K562 (cell line): Measurements from ENCODE around the gene NBR1. TPM values are rescaled to one million over a fixed set of nuclear protein-coding genes. Genes with fewer than 3 reads are reported as not detected.
A peak's percentile ranks its signal among the peaks of the same experiment; 100 is the strongest.

Source experiments
- BCOR ChIP-seq: fragments of 450-650 bp; IDR thresholded peaks from 2 replicates; pipeline ENCODE4 v1.6.1; 2016
- CHCHD3 ChIP-seq: fragments of 250-450 bp; sonication (Bioruptor Pico); IDR thresholded peaks from 2 replicates; pipeline ENCODE4 v2.1.2; 2022; ENCODE audit warnings: mild to moderate bottlenecking
- DPF2 ChIP-seq: fragments of 450-650 bp; IDR thresholded peaks from 2 replicates; pipeline ENCODE4 v1.6.1; 2016
- GTF2A2 ChIP-seq: IDR thresholded peaks from 2 replicates; pipeline ENCODE4 v1.6.1; 2016; ENCODE audit warnings: mild to moderate bottlenecking, missing genetic modification characterization, missing compliant biosample characterization
- GTF2F1 ChIP-seq: IDR thresholded peaks from 2 replicates; pipeline ENCODE4 v1.6.1; 2011; ENCODE audit warnings: low read depth, low read length, improper control_type of control experiment
- HDAC3 ChIP-seq: fragments of 450-650 bp; IDR thresholded peaks from 2 replicates; pipeline ENCODE4 v1.6.1; 2018; ENCODE audit warnings: borderline replicate concordance, mild to moderate bottlenecking, moderate library complexity; ENCODE audit not compliant: partially characterized antibody
- NCOA2 ChIP-seq, 2 experiments: fragments of 450-650 bp; IDR thresholded peaks; 2 replicates each; pipeline ENCODE4 v1.6.1; 2018; ENCODE audit warnings: mild to moderate bottlenecking in 2 of 2, moderate library complexity in 1 of 2; ENCODE audit not compliant: partially characterized antibody in 2 of 2
- RHOXF2B ChIP-seq: fragments of 250-450 bp; sonication (Bioruptor Pico); conservative IDR thresholded peaks from 2 replicates; pipeline ENCODE4 v1.5.1; 2021
- ZNF140 ChIP-seq: fragments of 250-450 bp; sonication (Bioruptor Pico); IDR thresholded peaks from 2 replicates; pipeline ENCODE4 v1.8.0; 2021; ENCODE audit warnings: moderate library complexity, mild to moderate bottlenecking, inconsistent platforms
- ZNF253 ChIP-seq: fragments of 250-450 bp; sonication (Bioruptor Pico); conservative IDR thresholded peaks from 2 replicates; pipeline ENCODE4 v1.6.1; 2021; ENCODE audit warnings: mild to moderate bottlenecking
- ZNF644 ChIP-seq: fragments of 200-800 bp; sonication (Bioruptor generic); IDR thresholded peaks from 2 replicates; pipeline ENCODE4 v1.6.1; 2016; ENCODE audit warnings: low read depth, missing genetic modification characterization, missing compliant biosample characterization
- polyA plus RNA-seq, 8 experiments: library from polyadenylated mRNA; depleted of rRNA in 4 of 8; stranded (reverse) in 5 of 8; unstranded in 3 of 8; fragments of >200 nt; fragmentation: Nextera tagmentation in 2 of 8; fragmentation: Illumina TruSeq in 1 of 8; extraction: Ambion mirVana in 2 of 8; extraction: Trizol in 1 of 8; gene quantifications; 2 replicates each; pipeline versions ENCODE4 v1.2.1 to v1.2.3, GENCODE V29; 2011 to 2014; ENCODE audit warnings: inconsistent platforms in 1 of 8, missing spikeins in 1 of 8
- total RNA-seq, 7 experiments: library from RNA; depleted of rRNA in 6 of 7; stranded (reverse); fragments of >200 nt in 6 of 7; fragmentation: Illumina TruSeq in 2 of 7; extraction: Trizol in 2 of 7; gene quantifications; 2 replicates each; pipeline versions ENCODE4 v1.2.1 to v1.2.3, GENCODE V29; 2011 to 2021; ENCODE audit warnings: low replicate concordance in 1 of 7
- TF ChIP-seq, protein P1 (sequence below), 2 experiments: fragments of 450-650 bp; formaldehyde crosslinking in 1 of 2; IDR thresholded peaks; 2 replicates each; pipeline versions ENCODE4 v1.4.0 to v1.6.1; 2014 to 2020; ENCODE audit warnings: mild to moderate bottlenecking in 2 of 2, borderline replicate concordance in 1 of 2, low read depth in 1 of 2
- TF ChIP-seq, protein P2 (sequence below): fragments of 450-650 bp; IDR thresholded peaks from 2 replicates; pipeline ENCODE4 v1.6.1; 2016; ENCODE audit warnings: antibody characterized with exemption
- TF ChIP-seq, protein P3 (sequence below): fragments of 450-650 bp; IDR thresholded peaks from 2 replicates; pipeline ENCODE4 v1.6.1; 2017; ENCODE audit warnings: antibody characterized with exemption
- TF ChIP-seq, protein P4 (sequence below): fragments of 450-650 bp; IDR thresholded peaks from 2 replicates; pipeline ENCODE4 v1.6.1; 2018; ENCODE audit warnings: mild to moderate bottlenecking, low read depth; ENCODE audit not compliant: partially characterized antibody

NBR1 gene
- total and polyA plus RNA-seq, 9 of the 15 experiments (the other 6 are each of a cell fraction or from before 2014, with no cell fraction given): 4.2 to 70.1 (median 39.9) TPM

DNA sequence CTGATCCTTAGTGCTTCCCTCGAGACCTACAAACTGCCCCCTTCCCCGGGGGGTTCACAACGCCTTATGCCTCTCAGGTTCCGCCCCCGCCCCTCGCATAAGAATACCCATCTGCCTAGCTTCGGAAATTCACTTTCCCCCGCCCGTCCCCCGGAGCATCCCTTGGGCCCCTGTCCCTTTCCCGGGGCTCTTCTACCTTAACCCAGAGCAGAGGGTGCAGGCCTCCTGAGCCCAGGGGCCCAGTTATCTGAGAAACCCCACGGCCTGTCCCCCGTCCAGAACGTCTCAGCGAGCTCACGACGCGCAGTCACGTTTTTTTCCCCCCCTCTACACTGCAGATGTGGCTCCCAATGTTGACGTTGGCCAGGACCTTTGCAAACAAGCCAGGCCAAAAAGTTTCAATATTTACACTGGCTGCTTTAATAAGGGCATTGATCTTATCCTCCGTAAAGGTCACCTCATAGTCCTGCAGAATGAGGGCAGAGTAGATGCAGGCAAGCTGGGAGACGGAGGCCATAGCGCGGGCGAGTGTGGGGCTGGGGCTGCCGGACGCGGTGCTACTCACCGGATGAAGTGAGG is 1.4 kb upstream of the NBR1 start (continued):
- TF ChIP-seq, protein P1, sequence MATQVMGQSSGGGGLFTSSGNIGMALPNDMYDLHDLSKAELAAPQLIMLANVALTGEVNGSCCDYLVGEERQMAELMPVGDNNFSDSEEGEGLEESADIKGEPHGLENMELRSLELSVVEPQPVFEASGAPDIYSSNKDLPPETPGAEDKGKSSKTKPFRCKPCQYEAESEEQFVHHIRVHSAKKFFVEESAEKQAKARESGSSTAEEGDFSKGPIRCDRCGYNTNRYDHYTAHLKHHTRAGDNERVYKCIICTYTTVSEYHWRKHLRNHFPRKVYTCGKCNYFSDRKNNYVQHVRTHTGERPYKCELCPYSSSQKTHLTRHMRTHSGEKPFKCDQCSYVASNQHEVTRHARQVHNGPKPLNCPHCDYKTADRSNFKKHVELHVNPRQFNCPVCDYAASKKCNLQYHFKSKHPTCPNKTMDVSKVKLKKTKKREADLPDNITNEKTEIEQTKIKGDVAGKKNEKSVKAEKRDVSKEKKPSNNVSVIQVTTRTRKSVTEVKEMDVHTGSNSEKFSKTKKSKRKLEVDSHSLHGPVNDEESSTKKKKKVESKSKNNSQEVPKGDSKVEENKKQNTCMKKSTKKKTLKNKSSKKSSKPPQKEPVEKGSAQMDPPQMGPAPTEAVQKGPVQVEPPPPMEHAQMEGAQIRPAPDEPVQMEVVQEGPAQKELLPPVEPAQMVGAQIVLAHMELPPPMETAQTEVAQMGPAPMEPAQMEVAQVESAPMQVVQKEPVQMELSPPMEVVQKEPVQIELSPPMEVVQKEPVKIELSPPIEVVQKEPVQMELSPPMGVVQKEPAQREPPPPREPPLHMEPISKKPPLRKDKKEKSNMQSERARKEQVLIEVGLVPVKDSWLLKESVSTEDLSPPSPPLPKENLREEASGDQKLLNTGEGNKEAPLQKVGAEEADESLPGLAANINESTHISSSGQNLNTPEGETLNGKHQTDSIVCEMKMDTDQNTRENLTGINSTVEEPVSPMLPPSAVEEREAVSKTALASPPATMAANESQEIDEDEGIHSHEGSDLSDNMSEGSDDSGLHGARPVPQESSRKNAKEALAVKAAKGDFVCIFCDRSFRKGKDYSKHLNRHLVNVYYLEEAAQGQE (IDR thresholded peaks at IDR 0.05; ENCODE audit: borderline replicate concordance): no peak
- TF ChIP-seq, protein P1 (CRISPR knock-in tag; IDR thresholded peaks at IDR 0.05; ENCODE audit: low read depth): no peak
- TF ChIP-seq HDAC3: no peak
- no peak for TF ChIP-seq NCOA2 (IDR thresholded peaks at IDR 0.05; ENCODE audit: partially characterized antibody in 2 of 2)
- TF ChIP-seq ZNF140 (CRISPR knock-in tag): no peak
- TF ChIP-seq, protein P2, sequence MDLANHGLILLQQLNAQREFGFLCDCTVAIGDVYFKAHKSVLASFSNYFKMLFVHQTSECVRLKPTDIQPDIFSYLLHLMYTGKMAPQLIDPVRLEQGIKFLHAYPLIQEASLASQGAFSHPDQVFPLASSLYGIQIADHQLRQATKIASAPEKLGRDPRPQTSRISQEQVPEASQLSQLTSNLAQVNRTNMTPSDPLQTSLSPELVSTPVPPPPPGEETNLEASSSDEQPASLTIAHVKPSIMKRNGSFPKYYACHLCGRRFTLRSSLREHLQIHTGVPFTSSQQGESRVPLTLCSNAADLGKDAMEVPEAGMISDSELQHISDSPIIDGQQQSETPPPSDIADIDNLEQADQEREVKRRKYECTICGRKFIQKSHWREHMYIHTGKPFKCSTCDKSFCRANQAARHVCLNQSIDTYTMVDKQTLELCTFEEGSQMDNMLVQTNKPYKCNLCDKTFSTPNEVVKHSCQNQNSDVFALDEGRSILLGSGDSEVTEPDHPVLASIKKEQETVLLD: 0 out of 2 replicates have a peak, but pooled peaks have one; percentile 23
- no peak for TF ChIP-seq BCOR
- no peak for TF ChIP-seq ZNF644 (tag)
- TF ChIP-seq DPF2: no peak
- TF ChIP-seq, protein P3, sequence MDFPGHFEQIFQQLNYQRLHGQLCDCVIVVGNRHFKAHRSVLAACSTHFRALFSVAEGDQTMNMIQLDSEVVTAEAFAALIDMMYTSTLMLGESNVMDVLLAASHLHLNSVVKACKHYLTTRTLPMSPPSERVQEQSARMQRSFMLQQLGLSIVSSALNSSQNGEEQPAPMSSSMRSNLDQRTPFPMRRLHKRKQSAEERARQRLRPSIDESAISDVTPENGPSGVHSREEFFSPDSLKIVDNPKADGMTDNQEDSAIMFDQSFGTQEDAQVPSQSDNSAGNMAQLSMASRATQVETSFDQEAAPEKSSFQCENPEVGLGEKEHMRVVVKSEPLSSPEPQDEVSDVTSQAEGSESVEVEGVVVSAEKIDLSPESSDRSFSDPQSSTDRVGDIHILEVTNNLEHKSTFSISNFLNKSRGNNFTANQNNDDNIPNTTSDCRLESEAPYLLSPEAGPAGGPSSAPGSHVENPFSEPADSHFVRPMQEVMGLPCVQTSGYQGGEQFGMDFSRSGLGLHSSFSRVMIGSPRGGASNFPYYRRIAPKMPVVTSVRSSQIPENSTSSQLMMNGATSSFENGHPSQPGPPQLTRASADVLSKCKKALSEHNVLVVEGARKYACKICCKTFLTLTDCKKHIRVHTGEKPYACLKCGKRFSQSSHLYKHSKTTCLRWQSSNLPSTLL: no peak
- TF ChIP-seq GTF2F1: 0 out of 2 replicates have a peak, but pooled peaks have one; percentile 2
- TF ChIP-seq CHCHD3: no peak
- no peak for TF ChIP-seq ZNF253 (CRISPR knock-in tag)
- no peak for TF ChIP-seq RHOXF2B (CRISPR knock-in tag)
- TF ChIP-seq GTF2A2 (tag): no peak
- TF ChIP-seq, protein P4, sequence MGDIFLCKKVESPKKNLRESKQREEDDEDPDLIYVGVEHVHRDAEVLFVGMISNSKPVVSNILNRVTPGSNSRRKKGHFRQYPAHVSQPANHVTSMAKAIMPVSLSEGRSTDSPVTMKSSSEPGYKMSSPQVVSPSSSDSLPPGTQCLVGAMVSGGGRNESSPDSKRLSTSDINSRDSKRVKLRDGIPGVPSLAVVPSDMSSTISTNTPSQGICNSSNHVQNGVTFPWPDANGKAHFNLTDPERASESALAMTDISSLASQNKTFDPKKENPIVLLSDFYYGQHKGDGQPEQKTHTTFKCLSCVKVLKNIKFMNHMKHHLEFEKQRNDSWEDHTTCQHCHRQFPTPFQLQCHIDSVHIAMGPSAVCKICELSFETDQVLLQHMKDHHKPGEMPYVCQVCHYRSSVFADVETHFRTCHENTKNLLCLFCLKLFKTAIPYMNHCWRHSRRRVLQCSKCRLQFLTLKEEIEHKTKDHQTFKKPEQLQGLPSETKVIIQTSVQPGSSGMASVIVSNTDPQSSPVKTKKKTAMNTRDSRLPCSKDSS: no peak
